KMS-11 (cell line): ENCODE measurements around the gene MYO18B.

Experiments
- H2AFZ ChIP-seq: fragments of 200-600 bp; sonication (generic); 2 replicates; pipeline ENCODE4 v1.6.1; 2016; ENCODE audit warnings: antibody characterized with exemption, mixed run types, low read depth
- H3K27ac ChIP-seq: fragments of 200-600 bp; sonication (generic); 2 replicates; pipeline ENCODE4 v1.6.1; 2016; ENCODE audit warnings: mild to moderate bottlenecking, mixed run types
- H3K27me3 ChIP-seq: fragments of 200-600 bp; sonication (generic); 2 replicates; pipeline ENCODE4 v1.6.1; 2017; ENCODE audit warnings: mild to moderate bottlenecking, low read depth, mixed run types, moderate library complexity; ENCODE audit not compliant: insufficient read depth
- H3K36me3 ChIP-seq: fragments of 200-600 bp; sonication (generic); 2 replicates; pipeline ENCODE4 v1.6.1; 2017; ENCODE audit warnings: mild to moderate bottlenecking, mixed run types; ENCODE audit not compliant: insufficient read depth
- H3K4me1 ChIP-seq: fragments of 200-600 bp; sonication (generic); 2 replicates; pipeline ENCODE4 v1.6.1; 2016; ENCODE audit warnings: mild to moderate bottlenecking, low read depth, mixed run types; ENCODE audit not compliant: poor library complexity, severe bottlenecking
- H3K4me2 ChIP-seq: fragments of 200-600 bp; sonication (generic); 2 replicates; pipeline ENCODE4 v1.7.0; 2016; ENCODE audit warnings: mild to moderate bottlenecking, mixed run types
- H3K4me3 ChIP-seq: fragments of 200-600 bp; sonication (generic); IDR thresholded peaks from 2 replicates; pipeline ENCODE4 v1.6.1; 2017; ENCODE audit warnings: low read depth, low read length, mixed read lengths; ENCODE audit not compliant: insufficient read depth
- H3K79me2 ChIP-seq: fragments of 200-600 bp; sonication (generic); 2 replicates; pipeline ENCODE4 v1.6.1; 2016; ENCODE audit warnings: low read depth, mixed run types; ENCODE audit not compliant: insufficient read depth
- H3K9ac ChIP-seq: fragments of 200-600 bp; sonication (generic); 2 replicates; pipeline ENCODE4 v1.6.1; 2016; ENCODE audit warnings: mild to moderate bottlenecking, mixed run types
- H4K20me1 ChIP-seq: fragments of 200-600 bp; sonication (generic); 2 replicates; pipeline ENCODE4 v1.6.1; 2016; ENCODE audit warnings: mild to moderate bottlenecking, mixed run types; ENCODE audit not compliant: insufficient read depth
- CTCF ChIP-seq: fragments of 200-600 bp; sonication (generic); conservative IDR thresholded peaks from 2 replicates; pipeline ENCODE4 v1.6.1; 2017; ENCODE audit warnings: low read depth, mild to moderate bottlenecking, antibody characterized with exemption, low read length, moderate library complexity, mixed read lengths

MYO18B gene

GRCh38 chr22:25729016-25729995 is 12.7 kb upstream of the MYO18B start:
- no peak for TF ChIP-seq CTCF
- H4K20me1 ChIP-seq: no peaks in the 10 kb centered on the region
- no peak overlapping the region for H2AFZ ChIP-seq
- H3K27me3 ChIP-seq: no peaks in the 10 kb centered on the region
- H3K4me3 ChIP-seq: no peak overlapping the region
- H3K4me2 ChIP-seq: no peak overlapping the region
- H3K9ac ChIP-seq: no peak overlapping the region
- H3K79me2 ChIP-seq: no peaks in the 10 kb centered on the region
- no peaks in the 10 kb centered on the region for H3K4me1 ChIP-seq
- H3K36me3 ChIP-seq: no peaks in the 10 kb centered on the region
- no peak overlapping the region for H3K27ac ChIP-seq

GRCh38 chr22:25735650-25736049 is 6.3 kb upstream of the MYO18B start:
- no peaks in the 10 kb centered on the region for H3K4me1 ChIP-seq

GRCh38 chr22:25736378-25737011 is 5.5 kb upstream of the MYO18B start:
- Histone ChIP-seq H3K4me1 (no peaks in the 10 kb centered on the region), H4K20me1 (no peaks in the 10 kb centered on the region), H3K36me3 (no peaks in the 10 kb centered on the region), H2AFZ (no peak overlapping the region), H3K27ac (no peak overlapping the region), H3K4me3 (no peak overlapping the region), H3K4me2 (no peak overlapping the region), H3K27me3 (no peaks in the 10 kb centered on the region), H3K9ac (no peak overlapping the region), H3K79me2 (no peaks in the 10 kb centered on the region)
- TF ChIP-seq CTCF: no peak

More at GRCh38 chr22:25735650-25736049, 6.3 kb upstream of the MYO18B start:
- no peak for TF ChIP-seq CTCF
- H3K4me2 ChIP-seq: no peak overlapping the region
- H3K79me2 ChIP-seq: no peaks in the 10 kb centered on the region
- H3K4me3 ChIP-seq: no peak overlapping the region
- H2AFZ ChIP-seq: no peak overlapping the region
- no peaks in the 10 kb centered on the region for H4K20me1 ChIP-seq
- H3K9ac ChIP-seq: no peak overlapping the region
- H3K27me3 ChIP-seq: no peaks in the 10 kb centered on the region
- H3K27ac ChIP-seq: no peak overlapping the region
- no peaks in the 10 kb centered on the region for H3K36me3 ChIP-seq

GRCh38 chr22:25739659-25740344 is 2.2 kb upstream of the MYO18B start:
- Histone ChIP-seq H3K4me3 (no peak overlapping the region), H2AFZ (no peak overlapping the region), H4K20me1 (no peaks in the 10 kb centered on the region), H3K27ac (no peak overlapping the region), H3K27me3 (no peaks in the 10 kb centered on the region), H3K36me3 (no peaks in the 10 kb centered on the region), H3K9ac (no peak overlapping the region), H3K4me1 (no peaks in the 10 kb centered on the region), H3K4me2 (no peak overlapping the region), H3K79me2 (no peaks in the 10 kb centered on the region)
- no peak for TF ChIP-seq CTCF
